ENCODE results near the gene GRIN1.
A peak's percentile ranks its signal among the peaks of the same experiment; 100 is the strongest.
"Not testable (repeated sequence)": the region's sequence is repeated elsewhere in the genome, so short reads cannot be mapped to it uniquely, and the experiment has no call there.

Gene GRIN1

GRCh38 chr9:137122796-137123467, 16.0 kb upstream of the GRIN1 start:
- not testable (repeated sequence) for H3K4me2 ChIP-seq (ENCODE audit: low read depth, low read length, poor library complexity, severe bottlenecking)
- peaks cover 14% of the 10 kb centered on the region for H3K4me1 ChIP-seq (ENCODE audit: insufficient read depth, low read length, poor library complexity, severe bottlenecking)

GRCh38 chr9:137123468-137123837, 15.5 kb upstream of the GRIN1 start:
- peaks cover 3% of the 10 kb centered on the region for H3F3A ChIP-seq (ENCODE audit: low read depth)

More at GRCh38 chr9:137122796-137123467, 16.0 kb upstream of the GRIN1 start:
- H4K20me1 ChIP-seq (ENCODE audit: insufficient read depth, low read length, poor library complexity, severe bottlenecking); H3K27me3 ChIP-seq (ENCODE audit: insufficient read depth, low read length, poor library complexity, severe bottlenecking); H3K9me3 ChIP-seq (ENCODE audit: insufficient read depth, low read depth, low read length); H3K9me2 ChIP-seq (replicated peaks; ENCODE audit: low read depth, low read length); H3K4me3 ChIP-seq (ENCODE audit: low read length, poor library complexity, severe bottlenecking); H3K36me3 ChIP-seq (ENCODE audit: insufficient read depth, low read length); H2AFZ ChIP-seq (ENCODE audit: low read length); H3F3A ChIP-seq (ENCODE audit: low read depth): not testable (repeated sequence)
- Histone ChIP-seq H3K79me2 (ENCODE audit: insufficient read depth, low read length) (peaks cover 12% of the 10 kb centered on the region), H3K9ac (ENCODE audit: low read depth, low read length, poor library complexity, severe bottlenecking) (peak overlapping the region; percentile 1)

GRCh38 chr9:137123952-137124462, 14.9 kb upstream of the GRIN1 start:
- not testable (repeated sequence) for H3K9me2 ChIP-seq (replicated peaks; ENCODE audit: low read depth, low read length); H3K9ac ChIP-seq (ENCODE audit: low read depth, low read length, poor library complexity, severe bottlenecking); H3F3A ChIP-seq (ENCODE audit: low read depth); H3K36me3 ChIP-seq (ENCODE audit: insufficient read depth, low read length); H3K4me2 ChIP-seq (ENCODE audit: low read depth, low read length, poor library complexity, severe bottlenecking); H3K9me3 ChIP-seq (ENCODE audit: insufficient read depth, low read depth, low read length); H2AFZ ChIP-seq (ENCODE audit: low read length); H4K20me1 ChIP-seq (ENCODE audit: insufficient read depth, low read length, poor library complexity, severe bottlenecking); H3K4me3 ChIP-seq (ENCODE audit: low read length, poor library complexity, severe bottlenecking); H3K27me3 ChIP-seq (ENCODE audit: insufficient read depth, low read length, poor library complexity, severe bottlenecking)
- Histone ChIP-seq H3K79me2 (ENCODE audit: insufficient read depth, low read length) (peaks cover 23% of the 10 kb centered on the region), H3K4me1 (ENCODE audit: insufficient read depth, low read length, poor library complexity, severe bottlenecking) (peaks cover 22% of the 10 kb centered on the region)

More at GRCh38 chr9:137123468-137123837, 15.5 kb upstream of the GRIN1 start:
- Histone ChIP-seq H3K9me3 (ENCODE audit: insufficient read depth, low read depth, low read length) (no peaks in the 10 kb centered on the region), H3K4me3 (ENCODE audit: low read length, poor library complexity, severe bottlenecking) (no peak overlapping the region), H2AFZ (ENCODE audit: low read length) (no peak overlapping the region), H4K20me1 (ENCODE audit: insufficient read depth, low read length, poor library complexity, severe bottlenecking) (no peaks in the 10 kb centered on the region), H3K9ac (ENCODE audit: low read depth, low read length, poor library complexity, severe bottlenecking) (no peak overlapping the region), H3K27me3 (ENCODE audit: insufficient read depth, low read length, poor library complexity, severe bottlenecking) (no peaks in the 10 kb centered on the region), H3K4me2 (ENCODE audit: low read depth, low read length, poor library complexity, severe bottlenecking) (no peak overlapping the region), H3K79me2 (ENCODE audit: insufficient read depth, low read length) (peaks cover 17% of the 10 kb centered on the region), H3K36me3 (ENCODE audit: insufficient read depth, low read length) (no peaks in the 10 kb centered on the region), H3K4me1 (ENCODE audit: insufficient read depth, low read length, poor library complexity, severe bottlenecking) (peaks cover 19% of the 10 kb centered on the region), H3K9me2 (replicated peaks; ENCODE audit: low read depth, low read length) (no peaks in the 10 kb centered on the region)
- TF ChIP-seq EZH2phosphoT487 (IDR thresholded peaks at IDR 0.05; ENCODE audit: borderline replicate concordance) (no peak), CTCF (conservative IDR thresholded peaks at IDR 0.05; ENCODE audit: low read length) (no peak)

- H3K36me3 ChIP-seq (ENCODE audit: insufficient read depth, low read length): no peaks in the 10 kb centered on the region
- H3K9ac ChIP-seq (ENCODE audit: low read depth, low read length, poor library complexity, severe bottlenecking): peak overlapping the region; percentile 95
- H3K9me3 ChIP-seq (ENCODE audit: insufficient read depth, low read depth, low read length): no peaks in the 10 kb centered on the region
- no peaks in the 10 kb centered on the region for H4K20me1 ChIP-seq (ENCODE audit: insufficient read depth, low read length, poor library complexity, severe bottlenecking)
- H2AFZ ChIP-seq (ENCODE audit: low read length): peak overlapping the region; percentile 92; the same call in 1 of the 2 replicates
- H3K4me1 ChIP-seq (ENCODE audit: insufficient read depth, low read length, poor library complexity, severe bottlenecking): peaks cover 26% of the 10 kb centered on the region
- H3K9me2 ChIP-seq (replicated peaks; ENCODE audit: low read depth, low read length): no peaks in the 10 kb centered on the region
- peaks cover 11% of the 10 kb centered on the region for H3F3A ChIP-seq (ENCODE audit: low read depth)
- TF ChIP-seq CTCF (conservative IDR thresholded peaks at IDR 0.05; ENCODE audit: low read length) (no peak), EZH2phosphoT487 (IDR thresholded peaks at IDR 0.05; ENCODE audit: borderline replicate concordance) (no peak)
- no peaks in the 10 kb centered on the region for H3K27me3 ChIP-seq (ENCODE audit: insufficient read depth, low read length, poor library complexity, severe bottlenecking)
- peak overlapping the region; percentile 100 for H3K4me2 ChIP-seq (ENCODE audit: low read depth, low read length, poor library complexity, severe bottlenecking)
- peak overlapping the region; percentile 85 for H3K4me3 ChIP-seq (ENCODE audit: low read length, poor library complexity, severe bottlenecking)
- peaks cover 28% of the 10 kb centered on the region for H3K79me2 ChIP-seq (ENCODE audit: insufficient read depth, low read length)
Measured at GRCh38 chr9:137126786-137127185, 12.2 kb upstream of the GRIN1 start.
